ENCODE results near the gene CCDC201.

The CCDC201 gene

DNA sequence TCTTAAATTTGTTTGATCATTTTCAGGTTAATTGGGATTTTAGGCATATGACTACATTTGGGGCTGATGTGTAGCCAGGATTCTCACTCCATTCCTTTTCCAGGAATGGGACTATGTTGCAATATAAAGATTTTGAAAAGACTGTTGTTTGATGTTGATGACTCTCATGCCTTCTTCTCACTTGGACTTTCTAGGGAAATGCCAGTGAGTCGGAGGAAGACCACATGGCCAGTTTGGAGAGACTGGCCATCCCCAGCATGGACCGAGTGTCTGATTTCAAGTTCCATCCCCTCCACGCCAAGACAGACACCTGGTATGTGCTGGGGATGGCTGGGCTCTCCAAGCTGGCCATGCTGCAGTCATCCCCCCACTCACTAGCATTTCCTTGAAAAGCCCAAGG is 42.7 kb upstream of the CCDC201 start:
- Histone ChIP-seq H3K27me3 (peaks cover 31% of the 10 kb centered on the region), H3K27ac (no peak overlapping the region), H4K20me1 (peaks cover 6% of the 10 kb centered on the region; the same call in 1 of the 2 replicates), H3K4me3 (no peak overlapping the region), H3K9ac (no peak overlapping the region), H3K4me2 (no peak overlapping the region), H3K36me3 (no peaks in the 10 kb centered on the region), H3K9me3 (no peaks in the 10 kb centered on the region; the same call in 1 of the 2 replicates), H3K4me1 (peaks cover 11% of the 10 kb centered on the region)
- no peak for TF ChIP-seq Cebpa-rat (IDR thresholded peaks at IDR 0.05)

DNA sequence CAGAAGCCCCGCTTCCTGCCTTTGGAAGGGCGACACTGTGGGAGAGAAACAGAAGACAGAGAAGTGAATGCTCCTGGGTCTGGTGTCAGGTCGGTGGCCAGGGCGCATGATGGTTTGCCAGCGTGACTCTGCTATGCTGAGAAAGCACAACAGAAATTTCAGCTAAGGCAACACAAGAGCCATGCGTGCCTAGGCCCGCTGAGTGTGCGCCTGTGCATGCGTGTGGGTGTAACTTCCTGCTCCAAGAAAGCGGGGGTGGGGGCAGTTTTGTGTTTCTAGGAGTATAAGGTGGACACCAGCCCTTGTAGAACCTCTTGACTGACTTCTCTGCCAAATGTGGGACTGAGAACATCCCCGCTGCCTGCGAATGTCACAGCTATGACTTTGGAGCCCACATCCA is 42.0 kb upstream of the CCDC201 start:
- Histone ChIP-seq H3K9ac (no peak overlapping the region), H3K27ac (no peak overlapping the region), H3K4me1 (peaks cover 7% of the 10 kb centered on the region; the same call in 1 of the 2 replicates), H3K9me3 (no peaks in the 10 kb centered on the region), H4K20me1 (no peaks in the 10 kb centered on the region), H3K36me3 (no peaks in the 10 kb centered on the region), H3K4me3 (no peak overlapping the region), H3K27me3 (peaks cover 24% of the 10 kb centered on the region), H3K4me2 (no peak overlapping the region)
- TF ChIP-seq Cebpa-rat (IDR thresholded peaks at IDR 0.05) = no peak

DNA sequence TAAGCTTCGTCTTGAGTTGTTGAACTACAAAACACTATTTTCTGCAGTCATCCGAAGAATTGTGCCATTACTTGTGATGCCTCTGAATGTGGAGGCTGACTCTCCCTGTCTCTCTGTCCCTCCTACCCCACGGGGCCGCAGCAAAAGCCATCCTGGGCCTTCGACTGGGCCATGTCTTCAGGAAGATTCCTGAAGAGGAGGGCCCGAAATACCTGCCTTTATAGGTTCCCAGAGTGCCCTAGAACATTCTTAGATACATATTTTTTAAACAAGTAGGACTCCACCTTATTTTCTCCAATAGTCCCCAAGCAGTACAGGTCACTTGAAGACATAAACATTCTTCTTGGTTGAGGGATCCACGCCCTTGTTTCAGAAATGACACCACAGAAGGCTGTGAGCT is 40.1 kb upstream of the CCDC201 start:
- Histone ChIP-seq H3K27ac (no peak overlapping the region), H3K27me3 (peaks cover 4% of the 10 kb centered on the region), H3K9me3 (no peaks in the 10 kb centered on the region; the same call in 1 of the 2 replicates), H4K20me1 (no peaks in the 10 kb centered on the region), H3K4me1 (peaks cover 7% of the 10 kb centered on the region; the same call in 1 of the 2 replicates), H3K4me2 (no peak overlapping the region), H3K36me3 (no peaks in the 10 kb centered on the region), H3K4me3 (no peak overlapping the region), H3K9ac (no peak overlapping the region)
- TF ChIP-seq Cebpa-rat (IDR thresholded peaks at IDR 0.05) = no peak

DNA sequence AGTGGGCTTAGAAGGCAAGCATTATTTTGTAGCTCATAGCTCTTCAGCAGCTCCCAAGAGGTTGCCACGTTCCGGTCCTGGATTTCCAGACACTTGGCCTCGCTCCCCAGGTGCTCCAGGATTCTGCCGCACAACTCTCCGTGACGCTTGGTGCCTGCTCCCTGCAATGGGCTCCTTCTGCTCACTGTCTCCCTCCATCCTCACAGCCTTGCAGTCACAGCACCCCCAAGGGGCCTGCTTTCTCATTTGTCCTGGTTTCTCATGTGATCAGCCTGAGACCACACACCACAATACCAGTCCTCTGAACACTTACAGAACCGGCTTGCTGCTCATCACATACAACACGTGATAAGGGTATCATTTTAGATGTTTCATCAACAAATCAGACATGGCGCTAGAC is 38.4 kb upstream of the CCDC201 start:
- Histone ChIP-seq H3K27me3 (no peaks in the 10 kb centered on the region), H3K4me1 (peaks cover 7% of the 10 kb centered on the region; the same call in 1 of the 2 replicates), H3K36me3 (no peaks in the 10 kb centered on the region), H3K4me2 (no peak overlapping the region), H3K27ac (no peak overlapping the region), H3K9ac (no peak overlapping the region), H3K9me3 (no peaks in the 10 kb centered on the region; the same call in 1 of the 2 replicates), H3K4me3 (no peak overlapping the region), H4K20me1 (no peaks in the 10 kb centered on the region)
- no peak for TF ChIP-seq Cebpa-rat (IDR thresholded peaks at IDR 0.05)

DNA sequence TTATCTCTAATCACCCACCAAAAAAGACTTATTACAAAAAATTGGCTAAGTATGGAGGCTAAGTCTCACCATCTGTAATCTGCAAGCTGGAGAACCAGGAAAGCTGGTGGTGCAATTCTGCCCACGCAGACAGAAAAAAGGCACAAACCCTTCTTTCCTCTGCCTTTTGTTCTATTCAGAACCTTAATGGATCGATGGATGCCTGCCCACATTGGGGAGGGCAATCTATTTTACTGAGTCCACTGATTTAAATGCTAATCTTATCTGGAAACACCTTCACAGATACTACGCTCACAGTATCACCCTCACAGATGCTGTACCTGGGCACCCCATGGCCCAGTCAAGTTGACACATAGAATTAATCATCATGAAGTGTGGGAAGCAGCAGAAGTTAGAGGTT is 38.0 kb upstream of the CCDC201 start:
- Histone ChIP-seq H3K27me3 (no peaks in the 10 kb centered on the region), H3K36me3 (no peaks in the 10 kb centered on the region), H3K4me2 (no peak overlapping the region), H3K9ac (no peak overlapping the region), H3K4me3 (no peak overlapping the region), H3K27ac (no peak overlapping the region), H4K20me1 (no peaks in the 10 kb centered on the region), H3K4me1 (peaks cover 2% of the 10 kb centered on the region; the same call in 1 of the 2 replicates), H3K9me3 (no peaks in the 10 kb centered on the region; the same call in 1 of the 2 replicates)
- TF ChIP-seq Cebpa-rat (IDR thresholded peaks at IDR 0.05) = no peak

DNA sequence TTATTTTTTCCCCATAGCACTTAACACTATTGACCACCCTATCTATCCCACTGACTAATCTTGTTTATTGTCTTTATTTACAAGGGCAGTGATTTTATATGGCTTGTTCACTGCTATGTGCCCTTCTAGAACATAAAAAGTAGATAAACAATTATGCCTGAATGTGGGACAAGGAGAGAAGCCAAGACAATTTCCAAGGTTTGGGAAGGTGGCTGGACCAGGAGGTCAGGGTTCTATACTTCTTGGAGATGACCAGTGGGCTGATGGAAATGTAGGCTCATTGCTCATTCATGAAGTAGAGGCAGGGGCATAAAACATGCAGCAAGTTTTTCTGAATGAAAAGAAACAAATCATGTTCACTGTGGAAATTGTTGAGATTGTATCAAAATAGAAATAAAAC is 36.7 kb upstream of the CCDC201 start:
- H3K4me1 ChIP-seq = no peaks in the 10 kb centered on the region
- no peaks in the 10 kb centered on the region for H4K20me1 ChIP-seq
- H3K36me3 ChIP-seq = no peaks in the 10 kb centered on the region
- H3K4me3 ChIP-seq = no peak overlapping the region
- H3K27ac ChIP-seq = no peak overlapping the region
- H3K9me3 ChIP-seq = no peaks in the 10 kb centered on the region; the same call in 1 of the 2 replicates
- no peaks in the 10 kb centered on the region for H3K27me3 ChIP-seq
- TF ChIP-seq Cebpa-rat (IDR thresholded peaks at IDR 0.05) = no peak
- H3K9ac ChIP-seq = no peak overlapping the region
- H3K4me2 ChIP-seq = no peak overlapping the region

DNA sequence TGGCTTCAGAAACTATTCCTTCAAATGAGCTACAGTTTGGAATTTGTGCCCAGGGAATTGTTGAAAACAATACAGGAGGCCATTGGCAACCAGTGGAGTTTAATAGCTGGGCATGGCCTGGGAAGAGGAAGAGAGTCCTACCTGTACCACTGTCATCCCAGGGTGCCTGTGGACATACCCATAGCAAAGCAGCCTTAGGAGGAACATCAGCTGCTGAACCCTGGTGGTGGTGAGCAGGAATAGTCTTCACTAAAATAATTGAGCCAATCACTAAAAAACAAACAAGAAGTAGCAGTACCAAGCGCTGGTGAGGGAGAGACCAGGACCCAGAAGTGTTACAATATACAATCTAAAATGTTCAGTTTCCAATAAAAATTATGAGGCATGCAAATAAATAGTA is 29.9 kb upstream of the CCDC201 start:
- H3K27me3 ChIP-seq = no peaks in the 10 kb centered on the region

DNA sequence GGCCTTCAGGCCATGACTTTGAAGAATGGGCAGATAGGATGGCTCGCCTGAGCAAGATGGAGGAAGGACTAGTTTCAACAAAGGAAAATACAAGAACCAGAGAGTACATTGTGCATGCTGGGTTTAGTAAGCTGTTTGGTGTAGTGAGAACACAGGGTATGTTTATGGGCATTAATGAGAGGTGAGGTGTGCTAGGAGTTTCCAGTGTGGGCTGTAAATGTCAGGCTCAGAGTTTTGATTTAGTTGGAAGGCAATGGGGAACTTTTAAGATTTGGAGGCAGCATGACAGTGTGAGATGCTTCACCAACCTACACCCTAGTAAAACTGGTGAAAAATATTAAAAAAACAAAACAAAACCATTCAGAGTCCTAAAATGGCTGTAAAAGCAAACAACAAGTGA is 28.7 kb upstream of the CCDC201 start:
- Histone ChIP-seq H3K9me3 (0 out of 2 replicates have a peak, but pooled peaks cover 11% of the 10 kb centered on the region), H3K27me3 (no peaks in the 10 kb centered on the region), H3K9ac (no peak overlapping the region), H3K4me2 (no peak overlapping the region), H3K36me3 (no peaks in the 10 kb centered on the region), H3K4me3 (no peak overlapping the region), H4K20me1 (no peaks in the 10 kb centered on the region), H3K4me1 (no peaks in the 10 kb centered on the region), H3K27ac (no peak overlapping the region)
- no peak for TF ChIP-seq Cebpa-rat (IDR thresholded peaks at IDR 0.05)

More for the DNA sequence above, 29.9 kb upstream of the CCDC201 start:
- H4K20me1 ChIP-seq = no peaks in the 10 kb centered on the region
- no peaks in the 10 kb centered on the region for H3K4me1 ChIP-seq
- H3K27ac ChIP-seq = no peak overlapping the region
- no peak overlapping the region for H3K4me2 ChIP-seq
- no peak for TF ChIP-seq Cebpa-rat (IDR thresholded peaks at IDR 0.05)
- H3K4me3 ChIP-seq = no peak overlapping the region
- H3K9ac ChIP-seq = no peak overlapping the region
- H3K9me3 ChIP-seq = 0 out of 2 replicates have a peak, but pooled peaks cover 11% of the 10 kb centered on the region
- no peaks in the 10 kb centered on the region for H3K36me3 ChIP-seq

DNA sequence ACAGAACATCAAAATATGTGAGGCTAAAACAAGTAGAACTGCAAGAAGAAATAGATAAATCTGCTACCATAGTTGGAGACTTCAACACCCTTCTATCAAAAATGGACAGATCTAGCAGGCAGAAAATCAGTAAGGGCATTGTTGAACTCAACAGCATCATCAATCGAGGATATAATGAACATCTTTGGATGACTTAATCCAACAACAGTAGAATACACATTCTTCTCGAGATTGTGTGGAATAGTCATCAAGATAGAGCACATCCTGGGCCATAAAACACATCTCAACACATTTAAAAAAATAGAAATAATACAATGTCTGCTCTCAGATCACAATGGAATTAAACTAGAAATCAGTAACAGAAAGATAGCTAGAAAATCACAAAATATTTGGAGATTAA is 25.3 kb upstream of the CCDC201 start:
- H4K20me1 ChIP-seq = no peaks in the 10 kb centered on the region
- TF ChIP-seq Cebpa-rat (IDR thresholded peaks at IDR 0.05) = no peak
- H3K4me3 ChIP-seq = no peak overlapping the region
- no peak overlapping the region for H3K9ac ChIP-seq
- H3K4me1 ChIP-seq = no peaks in the 10 kb centered on the region
- H3K36me3 ChIP-seq = no peaks in the 10 kb centered on the region
- no peak overlapping the region for H3K27ac ChIP-seq
- H3K27me3 ChIP-seq = no peaks in the 10 kb centered on the region
- 0 out of 2 replicates have a peak, but pooled peaks cover 8% of the 10 kb centered on the region for H3K9me3 ChIP-seq
- no peak overlapping the region for H3K4me2 ChIP-seq

DNA sequence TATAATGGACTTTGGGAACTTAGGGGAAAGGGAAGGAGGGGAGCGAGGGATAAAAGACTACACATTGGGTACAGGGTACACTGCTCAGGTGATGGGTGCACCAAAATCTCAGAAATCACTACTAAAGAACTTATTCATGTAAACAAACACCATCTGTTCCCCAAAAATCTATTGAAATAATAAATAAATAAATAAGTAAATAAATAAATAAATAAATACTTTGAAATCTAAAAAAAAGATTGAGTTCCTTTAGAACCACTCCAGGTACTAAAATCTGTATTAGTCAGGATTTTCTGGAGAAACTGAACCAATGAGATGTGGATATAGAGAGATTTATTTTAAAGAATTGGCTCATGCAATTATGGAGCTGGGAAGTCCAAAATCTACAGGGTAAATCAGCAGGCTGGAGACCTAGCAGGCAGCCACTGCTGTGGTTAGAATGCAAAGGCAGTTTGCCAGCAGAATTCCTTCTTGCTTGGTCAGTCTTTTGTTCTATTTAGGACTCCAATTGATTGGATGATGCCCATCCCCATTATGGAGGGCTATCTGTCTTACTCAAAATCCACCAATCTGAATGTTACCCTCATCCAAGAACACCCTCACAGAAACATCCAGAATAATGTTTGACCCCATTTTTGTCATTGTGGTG is 24.3 kb upstream of the CCDC201 start:
- Histone ChIP-seq H4K20me1 (no peaks in the 10 kb centered on the region), H3K4me1 (no peaks in the 10 kb centered on the region), H3K27ac (no peak overlapping the region), H3K4me2 (no peak overlapping the region), H3K4me3 (no peak overlapping the region), H3K9me3 (no peaks in the 10 kb centered on the region), H3K36me3 (no peaks in the 10 kb centered on the region), H3K27me3 (no peaks in the 10 kb centered on the region), H3K9ac (no peak overlapping the region)
- no peak for TF ChIP-seq Cebpa-rat (IDR thresholded peaks at IDR 0.05)

Data from BLaER1 (cell line).